IMR-90 (cell line): ENCODE data around the gene NDUFAF5. TPM values are rescaled to one million over a fixed set of nuclear protein-coding genes. Genes with fewer than 3 reads are reported as not detected.

ENCODE experiments used
- ATAC-seq: fragments of 200-7000 bp; cut with Tn5 transposase; 2 replicates; pipeline ENCODE4 v1.9.1; 2020; ENCODE audit warnings: low read depth, mild to moderate bottlenecking, moderate library complexity
- BruUV-seq: library from RNA; stranded (reverse); fragments of 400-500 nt; replicated peaks from 2 replicates; lab custom pipeline; 2021; lab: Mats Ljungman, UMichigan
- CTCF ChIA-PET: fragments of 300-600 bp; formaldehyde crosslinking; extraction: SDS; loops from one replicate; lab custom pipeline; 2021; ENCODE audit warnings: antibody characterized with exemption; lab: Yijun Ruan, JAX
- POLR2A ChIA-PET: fragments of 300-600 bp; sonication (Branson Sonifier 250); formaldehyde crosslinking; loops from one replicate; lab custom pipeline; 2022; ENCODE audit warnings: antibody characterized with exemption; ENCODE audit not compliant: unreplicated experiment; lab: Charles Lee
- DNase-seq: peaks from one replicate; pipeline ENCODE4 v3.0.0; 2013
- H2AFZ ChIP-seq: replicated peaks from 2 replicates; pipeline ENCODE3; 2013; ENCODE audit warnings: low read length, mild to moderate bottlenecking; ENCODE audit not compliant: poor library complexity
- H2AK5ac ChIP-seq: 2 replicates; pipeline ENCODE4 v1.6.1; 2013; ENCODE audit warnings: low read depth, low read length, inconsistent platforms
- H2AK9ac ChIP-seq: replicated peaks from 2 replicates; pipeline ENCODE3; 2013; ENCODE audit warnings: mild to moderate bottlenecking, low read depth, low read length, moderate library complexity; ENCODE audit not compliant: poor library complexity
- H2BK120ac ChIP-seq: 2 replicates; pipeline ENCODE4 v1.6.1; 2013; ENCODE audit warnings: low read depth, low read length, inconsistent platforms
- H2BK15ac ChIP-seq: 3 replicates; pipeline ENCODE4 v1.6.1; 2013; ENCODE audit warnings: low read depth, low read length, inconsistent platforms
- H2BK20ac ChIP-seq: 2 replicates; pipeline ENCODE4 v1.6.1; 2013; ENCODE audit warnings: low read depth, mild to moderate bottlenecking, inconsistent platforms, low read length, moderate library complexity
- H2BK5ac ChIP-seq: 2 replicates; pipeline ENCODE4 v1.6.1; 2013; ENCODE audit warnings: mild to moderate bottlenecking, low read depth, low read length, inconsistent platforms; ENCODE audit not compliant: poor library complexity, severe bottlenecking
- H3K14ac ChIP-seq: replicated peaks from 2 replicates; pipeline ENCODE4 v1.6.1; 2013; ENCODE audit warnings: low read depth, low read length, inconsistent platforms
- H3K18ac ChIP-seq: 2 replicates; pipeline ENCODE4 v1.6.1; 2013; ENCODE audit warnings: low read depth, low read length, control low read depth
- H3K23ac ChIP-seq: 2 replicates; pipeline ENCODE4 v1.6.1; 2013; ENCODE audit warnings: low read depth, low read length, inconsistent platforms
- H3K27ac ChIP-seq: 2 replicates; pipeline ENCODE4 v1.5.1; 2013; ENCODE audit warnings: mild to moderate bottlenecking, control low read depth, low read length; ENCODE audit not compliant: insufficient read depth
- H3K27me3 ChIP-seq: 2 replicates; pipeline ENCODE4 v1.6.1; 2013; ENCODE audit warnings: low read length; ENCODE audit not compliant: control insufficient read depth, insufficient read depth
- H3K36me3 ChIP-seq: 2 replicates; pipeline ENCODE4 v1.6.1; 2013; ENCODE audit warnings: low read length, mixed read lengths; ENCODE audit not compliant: control insufficient read depth, insufficient read depth
- H3K4ac ChIP-seq: 2 replicates; pipeline ENCODE4 v1.6.1; 2013; ENCODE audit warnings: low read depth, low read length, inconsistent platforms
- H3K4me1 ChIP-seq: 2 replicates; pipeline ENCODE4 v1.6.1; 2013; ENCODE audit warnings: low read length, mixed read lengths; ENCODE audit not compliant: control insufficient read depth, insufficient read depth
- H3K4me2 ChIP-seq: 2 replicates; pipeline ENCODE4 v1.6.1; 2013; ENCODE audit warnings: low read depth, mild to moderate bottlenecking, control low read depth, low read length, moderate library complexity
- H3K4me3 ChIP-seq: 2 replicates; pipeline ENCODE4 v1.5.1; 2013; ENCODE audit warnings: low read depth, mild to moderate bottlenecking, control low read depth, low read length, moderate library complexity; ENCODE audit not compliant: insufficient read depth
- H3K56ac ChIP-seq: 2 replicates; pipeline ENCODE4 v1.6.1; 2013; ENCODE audit warnings: low read length, inconsistent platforms; ENCODE audit not compliant: insufficient read depth; ENCODE audit errors: extremely low read depth
- H3K79me1 ChIP-seq, 2 experiments: 2 replicates each; pipeline ENCODE4 v1.6.1; 2013; ENCODE audit warnings: low read length in 2 of 2, inconsistent platforms in 1 of 2, low read depth in 1 of 2
- H3K9ac ChIP-seq: 2 replicates; pipeline ENCODE4 v1.6.1; 2013; ENCODE audit warnings: low read depth, low read length, control low read depth
- H3K9me1 ChIP-seq: 2 replicates; pipeline ENCODE4 v1.6.1; 2013; ENCODE audit warnings: low read length, inconsistent platforms; ENCODE audit not compliant: insufficient read depth
- H3K9me3 ChIP-seq: 2 replicates; pipeline ENCODE4 v1.6.1; 2013; ENCODE audit warnings: low read length; ENCODE audit not compliant: control insufficient read depth, insufficient read depth
- H4K20me1 ChIP-seq: 2 replicates; pipeline ENCODE4 v1.6.1; 2013; ENCODE audit warnings: low read length, inconsistent platforms; ENCODE audit not compliant: insufficient read depth
- H4K5ac ChIP-seq: 2 replicates; pipeline ENCODE4 v1.6.1; 2013; ENCODE audit warnings: mild to moderate bottlenecking, low read depth, low read length, control low read depth
- H4K8ac ChIP-seq, 2 experiments: 2 replicates each; pipeline ENCODE4 v1.6.1; 2013; ENCODE audit warnings: low read depth in 2 of 2, low read length in 2 of 2, control low read depth in 1 of 2, inconsistent platforms in 1 of 2
- H4K91ac ChIP-seq: 2 replicates; pipeline ENCODE4 v1.6.1; 2013; ENCODE audit warnings: low read depth, low read length, inconsistent platforms; ENCODE audit not compliant: insufficient read depth
- BHLHE40 ChIP-seq: fragments of 150-350 bp; IDR thresholded peaks from 2 replicates; pipeline ENCODE4 v1.6.1; 2016; ENCODE audit warnings: mild to moderate bottlenecking, low read depth, low read length
- CEBPB ChIP-seq: IDR thresholded peaks from 2 replicates; pipeline ENCODE4 v1.6.1; 2012; ENCODE audit warnings: low read depth, low read length, improper control_type of control experiment
- CHD1 ChIP-seq: IDR thresholded peaks from 2 replicates; pipeline ENCODE4 v1.6.1; 2012; ENCODE audit warnings: low read depth, low read length, improper control_type of control experiment
- ELK1 ChIP-seq: fragments of 150-350 bp; IDR thresholded peaks from 2 replicates; pipeline ENCODE4 v1.6.1; 2016; ENCODE audit warnings: low read depth, mild to moderate bottlenecking, low read length, moderate library complexity, borderline replicate concordance
- FOS ChIP-seq: fragments of 150-350 bp; IDR thresholded peaks from 2 replicates; pipeline ENCODE4 v1.6.1; 2016; ENCODE audit warnings: low read depth, low read length
- MAFK ChIP-seq: IDR thresholded peaks from 2 replicates; pipeline ENCODE4 v1.6.1; 2012; ENCODE audit warnings: low read depth, low read length, improper control_type of control experiment
- MAZ ChIP-seq: IDR thresholded peaks from 2 replicates; pipeline ENCODE4 v1.6.1; 2012; ENCODE audit warnings: low read depth, mild to moderate bottlenecking, low read length, improper control_type of control experiment, moderate library complexity, borderline replicate concordance
- MXI1 ChIP-seq: IDR thresholded peaks from 2 replicates; pipeline ENCODE4 v1.6.1; 2012; ENCODE audit warnings: low read depth, mild to moderate bottlenecking, low read length, moderate library complexity, borderline replicate concordance
- NFE2L2 ChIP-seq: fragments of 150-350 bp; IDR thresholded peaks from 2 replicates; pipeline ENCODE4 v1.6.1; 2016; ENCODE audit warnings: low read depth, mild to moderate bottlenecking, low read length
- POLR2A ChIP-seq: IDR thresholded peaks from 2 replicates; pipeline ENCODE4 v1.6.1; 2012; ENCODE audit warnings: mild to moderate bottlenecking, low read depth, low read length
- RAD21 ChIP-seq: IDR thresholded peaks from 2 replicates; pipeline ENCODE4 v1.6.1; 2012; ENCODE audit warnings: low read length, improper control_type of control experiment
- RFX5 ChIP-seq: IDR thresholded peaks from 2 replicates; pipeline ENCODE4 v1.8.0; 2012; ENCODE audit warnings: low read depth, mild to moderate bottlenecking, low read length, moderate library complexity
- SMC3 ChIP-seq: fragments of 150-350 bp; IDR thresholded peaks from 2 replicates; pipeline ENCODE4 v1.6.1; 2016; ENCODE audit warnings: low read depth, mild to moderate bottlenecking, antibody characterized with exemption, low read length, moderate library complexity
- USF2 ChIP-seq: fragments of 150-350 bp; IDR thresholded peaks from 2 replicates; pipeline ENCODE4 v1.6.1; 2017; ENCODE audit warnings: mild to moderate bottlenecking, antibody characterized with exemption, low read length, low read depth
- whole genome bisulfite sequencing, 2 experiments: methylation state at CpG; one replicate each; pipeline versions ENCODE4 v1.1.5 to v1.1.7; 2013; ENCODE audit warnings: missing lambda C conversion rate in 2 of 2; ENCODE audit not compliant: insufficient read length in 1 of 2; ENCODE audit errors: extremely low coverage in 2 of 2; 5-methylcytosine and 5-hydroxymethylcytosine counted together
- dilution Hi-C: fragments of 300-500 bp; cut with HindIII; formaldehyde crosslinking; loops from one replicate; pipeline ENCODE4 v1.14.3; 2018; ENCODE audit warnings: low sequenced_read_pairs; ENCODE audit not compliant: unreplicated experiment
- in situ Hi-C: fragments of 300-500 bp; cut with MboI; formaldehyde crosslinking; loops from 3 replicates; pipeline ENCODE4 v1.14.3; 2019; ENCODE audit warnings: low sequenced_read_pairs, inconsistent platforms, mixed read lengths
- intact Hi-C: fragments of 100-400 bp; cut with micrococcal nuclease; formaldehyde crosslinking; loops from 2 replicates; pipeline ENCODE4 v1.10.0; 2022
- polyA plus RNA-seq, 3 experiments: library from polyadenylated mRNA; depleted of rRNA; stranded (reverse); fragments of >200 nt; gene quantifications; 2 replicates each; pipeline ENCODE4 v1.2.3, GENCODE V29; 2012; ENCODE audit warnings: low replicate concordance in 1 of 3
- total RNA-seq: library from RNA; depleted of rRNA; stranded (reverse); fragments of >200 nt; gene quantifications from 2 replicates; pipeline ENCODE4 v1.2.3, GENCODE V29; 2012

NDUFAF5 gene
- total and polyA plus RNA-seq, 2 of the 4 experiments (the other 2 are of a cell fraction) = 6.8 to 12.3 TPM

GRCh38 chr20:13790708-13791107, 5.9 kb downstream of the NDUFAF5 start:
- Histone ChIP-seq H3K4me2 (no peak overlapping the region), H3K4ac (no peak overlapping the region), H3K14ac (no peak overlapping the region), H4K20me1 (peaks cover 4% of the 10 kb centered on the region; the same call in 1 of the 2 replicates), H4K8ac (no peak overlapping the region), H3K56ac (no peak overlapping the region), H2BK20ac (no peak overlapping the region), H3K18ac (no peak overlapping the region), H3K27ac (no peak overlapping the region), H3K4me3 (no peak overlapping the region), H3K36me3 (peaks cover 33% of the 10 kb centered on the region), H3K79me1 (peaks cover 17 to 18% of the 10 kb centered on the region in 2 experiments; a peak in 3 of 4 replicates), H4K5ac (no peak overlapping the region), H2BK5ac (no peak overlapping the region), H2AK9ac (no peak overlapping the region), H2AK5ac (no peak overlapping the region), H2BK120ac (no peak overlapping the region), H3K9me1 (no peaks in the 10 kb centered on the region), H3K9me3 (no peaks in the 10 kb centered on the region), H2AFZ (no peak overlapping the region), H2BK15ac (no peak overlapping the region), H3K27me3 (no peaks in the 10 kb centered on the region), H3K4me1 (peaks cover 2% of the 10 kb centered on the region; the same call in 1 of the 2 replicates), H3K9ac (no peak overlapping the region), H3K23ac (no peak overlapping the region), H4K91ac (no peak overlapping the region)
- ChIA-PET POLR2A (no interaction called here), CTCF (no interaction called here)
- dilution Hi-C loops = no loop called here
- TF ChIP-seq MAZ (no peak), FOS (no peak), BHLHE40 (no peak), MAFK (no peak), USF2 (no peak), POLR2A (no peak), MXI1 (no peak), SMC3 (no peak), RFX5 (no peak), CHD1 (no peak), CEBPB (no peak), NFE2L2 (no peak), RAD21 (no peak), ELK1 (no peak)
- no CpG with 5 or more reads among the region's 2 CpGs for WGBS, 2 experiments
- no TSS peak for BruUV-seq
- in situ Hi-C loops = no loop called here
- intact Hi-C loops = no loop called here
- DNase-seq = no peak
- ATAC-seq = no peak
